Measurements from ENCODE around the gene CD151. TPM values are rescaled to one million over a fixed set of nuclear protein-coding genes. Genes with fewer than 3 reads are reported as not detected.

CD151 gene
- total and polyA plus RNA-seq, 4 donors, result 31.6 to 264 (median 124) TPM

GRCh38 chr11:824292-824880 lies 8.4 kb upstream of the CD151 start:
- Histone ChIP-seq H3K9ac (ENCODE audit: low read depth in 1 of 2, low read length in 2 of 2) (no peak overlapping the region), H3K36me3 (ENCODE audit: control insufficient read depth in 4 of 4, insufficient read depth in 3 of 4, low read depth in 1 of 4, low read length in 3 of 4) (peaks cover 0 to 15% (median 3%) of the 10 kb centered on the region in 4 donors), H3K27ac (ENCODE audit: low read depth in 1 of 2, low read length in 2 of 2) (no peak overlapping the region), H3K27me3 (ENCODE audit: control insufficient read depth in 4 of 4, insufficient read depth in 4 of 4, low read length in 3 of 4) (no peaks in the 10 kb centered on the region), H3K9me3 (ENCODE audit: control insufficient read depth in 4 of 4, low read length in 3 of 4) (no peaks in the 10 kb centered on the region), H3K4me1 (ENCODE audit: control insufficient read depth in 4 of 4, insufficient read depth in 4 of 4, low read length in 3 of 4) (peaks cover 47 to 85% (median 65%) of the 10 kb centered on the region in 4 donors), H3K4me3 (ENCODE audit: low read depth in 1 of 3, low read length in 3 of 3) (no peak overlapping the region)
- DNase-seq (ENCODE audit: low spot score), result no peak
- TF ChIP-seq REST (IDR thresholded peaks at IDR 0.05), result no peak
- no peak for TF ChIP-seq EGR1 (IDR thresholded peaks at IDR 0.05; ENCODE audit: low read depth in 2 of 2)
- no peak for TF ChIP-seq RXRA (IDR thresholded peaks at IDR 0.05)
- TF ChIP-seq SP1 (IDR thresholded peaks at IDR 0.05), result no peak
- 76% methylated on average over 59 of the region's 59 CpGs for WGBS

GRCh38 chr11:824942-825341 lies 7.8 kb upstream of the CD151 start:
- TF ChIP-seq SP1 (IDR thresholded peaks at IDR 0.05) (no peak), RXRA (IDR thresholded peaks at IDR 0.05) (no peak), GABPA (IDR thresholded peaks at IDR 0.05 in 1 of 2, conservative IDR thresholded peaks at IDR 0.05 in 1 of 2) (no peak), TAF1 (conservative IDR thresholded peaks at IDR 0.05) (no peak), JUND (IDR thresholded peaks at IDR 0.05) (no peak), HNF4G (IDR thresholded peaks at IDR 0.05) (no peak), FOXA1 (IDR thresholded peaks at IDR 0.05) (no peak), REST (IDR thresholded peaks at IDR 0.05) (no peak), FOXA2 (IDR thresholded peaks at IDR 0.05) (no peak), NR2F2 (IDR thresholded peaks at IDR 0.05) (no peak), CTCF (IDR thresholded peaks at IDR 0.05; ENCODE audit: low read depth, low read length, missing input control) (no peak)
- DNase-seq (ENCODE audit: low spot score), result no peak
- Histone ChIP-seq H3K27me3 (ENCODE audit: control insufficient read depth in 4 of 4, insufficient read depth in 4 of 4, low read length in 3 of 4) (no peaks in the 10 kb centered on the region), H3K4me1 (ENCODE audit: control insufficient read depth in 4 of 4, insufficient read depth in 4 of 4, low read length in 3 of 4) (peaks cover 53 to 91% (median 70%) of the 10 kb centered on the region in 4 donors), H3K9me3 (ENCODE audit: control insufficient read depth in 4 of 4, low read length in 3 of 4) (no peaks in the 10 kb centered on the region), H3K4me3 (ENCODE audit: low read depth in 1 of 3, low read length in 3 of 3) (no peak overlapping the region), H3K36me3 (ENCODE audit: control insufficient read depth in 4 of 4, insufficient read depth in 3 of 4, low read depth in 1 of 4, low read length in 3 of 4) (peaks cover 0 to 15% (median 3%) of the 10 kb centered on the region in 4 donors), H3K9ac (ENCODE audit: low read depth in 1 of 2, low read length in 2 of 2) (no peak overlapping the region), H3K27ac (ENCODE audit: low read depth in 1 of 2, low read length in 2 of 2) (peak overlapping the region in 1 of 2 donors; percentile 30)
- 60% methylated on average over 11 of the region's 11 CpGs for WGBS

Data from liver (tissue), 9 donors.